ENCODE data around the gene CAMK1.

CAMK1 gene

GRCh38 chr3:9770276-9770812 is 597 bp upstream of the CAMK1 start:
- no peak for DNase-seq

- no peak for DNase-seq
These were observed 735 bp downstream of the CAMK1 start for GRCh38 chr3:9769012-9769411.

- DNase-seq, result no peak
These were observed 1.5 kb downstream of the CAMK1 start for GRCh38 chr3:9768141-9768775.

GRCh38 chr3:9767418-9767817 is 2.3 kb downstream of the CAMK1 start:
- no peak for DNase-seq

- DNase-seq, result no peak
These were observed 3.9 kb downstream of the CAMK1 start for GRCh38 chr3:9765865-9766264.

GRCh38 chr3:9762871-9763270 is 6.9 kb downstream of the CAMK1 start:
- no peak for DNase-seq

GRCh38 chr3:9761919-9762318 is 7.8 kb downstream of the CAMK1 start:
- DNase-seq, result no peak

GRCh38 chr3:9760779-9761505 is 8.8 kb downstream of the CAMK1 start:
- DNase-seq, result no peak

GRCh38 chr3:9757427-9757826 is 12.3 kb downstream of the CAMK1 start:
- no peak for DNase-seq

- no peak for DNase-seq
These were observed 15.1 kb downstream of the CAMK1 start for GRCh38 chr3:9754678-9755077.

GRCh38 chr3:9750556-9751411 is 19.0 kb downstream of the CAMK1 start:
- no peak for DNase-seq

- peak; percentile 70 for DNase-seq
These were observed 19.8 kb downstream of the CAMK1 start, which contains the start of gene OGG1 for GRCh38 chr3:9749645-9750555. Gene OGG1, plus strand, starts transcription at chr3:9749952. Its CDS starts 335 bp downstream, at chr3:9750287.

GRCh38 chr3:9749296-9749644 is 20.5 kb downstream of the CAMK1 start:
- DNase-seq, result no peak

- DNase-seq, result no peak
These were observed 21.7 kb downstream of the CAMK1 start for GRCh38 chr3:9748031-9748430.

GRCh38 chr3:9747267-9747666 is 22.5 kb downstream of the CAMK1 start:
- no peak for DNase-seq

- no peak for DNase-seq
These were observed 23.4 kb downstream of the CAMK1 start for GRCh38 chr3:9746330-9746729.

- no peak for DNase-seq
These were observed 24.2 kb downstream of the CAMK1 start for GRCh38 chr3:9745521-9745920.

GRCh38 chr3:9744162-9744561 is 25.6 kb downstream of the CAMK1 start:
- no peak for DNase-seq

- DNase-seq, result no peak
These were observed 26.2 kb downstream of the CAMK1 start for GRCh38 chr3:9743548-9743947.

GRCh38 chr3:9742560-9742959 is 27.2 kb downstream of the CAMK1 start:
- DNase-seq, result no peak

- DNase-seq, result no peak
These were observed 30.6 kb downstream of the CAMK1 start for GRCh38 chr3:9739181-9739580.

GRCh38 chr3:9736831-9737230 is 32.9 kb downstream of the CAMK1 start:
- no peak for DNase-seq

GRCh38 chr3:9732740-9733115 is 37.0 kb downstream of the CAMK1 start:
- no peak for DNase-seq

Measured in NCI-H187 treated with DMSO at 0.1 percent for 48 hours (cell line).